K562 (cell line): ENCODE data around the gene ADCYAP1R1. TPM values are rescaled to one million over a fixed set of nuclear protein-coding genes. Genes with fewer than 3 reads are reported as not detected.

ENCODE experiments used
- ATAC-seq: fragments of 200-7000 bp; cut with Tn5 transposase; 3 replicates; pipeline ENCODE4 v1.9.1; 2020; ENCODE audit warnings: moderate library complexity
- BruUV-seq: library from RNA; stranded (reverse); fragments of 400-500 nt; replicated peaks from 2 replicates; lab custom pipeline; 2021; lab: Mats Ljungman, UMichigan
- CTCF ChIA-PET: fragments of 300-600 bp; formaldehyde crosslinking; extraction: SDS; loops from one replicate; lab custom pipeline; 2021; ENCODE audit warnings: low intra/inter-chr PET ratio; lab: Yijun Ruan, JAX
- POLR2A ChIA-PET: fragments of 300-600, 350-650 bp; sonication (Branson Sonifier 250); formaldehyde crosslinking; extraction: SDS; loops from one replicate; lab custom pipeline; 2021; ENCODE audit warnings: antibody characterized with exemption, inconsistent platforms; lab: Yijun Ruan, JAX
- DNase-seq, 4 experiments: peaks; one replicate each; pipeline versions ENCODE4 v3.0.0 to v3.0.0-alpha.2; 2011 to 2018; ENCODE audit warnings: low spot score in 3 of 4, mixed read lengths in 3 of 4; ENCODE audit errors: extremely low read depth in 1 of 4
- FAIRE-seq: peaks from 2 replicates; lab custom pipeline; 2011; peaks lifted over from hg19 to GRCh38; lab: Jason Lieb, UNC
- H2AFZ ChIP-seq: 2 replicates; pipeline ENCODE4 v1.6.0; 2011; ENCODE audit warnings: low read depth, low read length, control low read depth, inconsistent platforms
- H3K27ac ChIP-seq: fragments of 200-600 bp; 3 replicates; pipeline ENCODE4 v1.8.0; 2011; ENCODE audit warnings: low read depth, mild to moderate bottlenecking, control low read depth, inconsistent platforms, low read length, moderate library complexity, mixed read lengths; ENCODE audit errors: extremely low read depth
- H3K27me3 ChIP-seq, 2 experiments: fragments of 300-600 bp in 1 of 2; 2 replicates in 1 of 2; 3 replicates in 1 of 2; pipeline versions ENCODE4 v1.6.0 to v1.8.0; 2011; ENCODE audit warnings: inconsistent platforms in 2 of 2, low read length in 2 of 2, mild to moderate bottlenecking in 1 of 2, mixed read lengths in 1 of 2, moderate library complexity in 1 of 2; ENCODE audit not compliant: control insufficient read depth in 2 of 2, insufficient read depth in 2 of 2
- H3K36me3 ChIP-seq: fragments of 300-600 bp; 3 replicates; pipeline ENCODE4 v1.8.0; 2011; ENCODE audit warnings: mild to moderate bottlenecking, low read length, inconsistent platforms; ENCODE audit not compliant: control insufficient read depth, insufficient read depth
- H3K4me1 ChIP-seq, 2 experiments: fragments of 200-600 bp in 1 of 2; replicated peaks in 1 of 2; 2 replicates in 1 of 2; 3 replicates in 1 of 2; pipeline versions ENCODE4 v1.5.1 to v1.8.0; 2011; ENCODE audit warnings: inconsistent platforms in 2 of 2, low read length in 2 of 2, mild to moderate bottlenecking in 1 of 2, mixed read lengths in 1 of 2, moderate library complexity in 1 of 2; ENCODE audit not compliant: control insufficient read depth in 2 of 2, insufficient read depth in 2 of 2
- H3K4me2 ChIP-seq: 2 replicates; pipeline ENCODE4 v1.6.1; 2011; ENCODE audit warnings: low read length, control low read depth, inconsistent platforms, mixed read lengths; ENCODE audit not compliant: insufficient read depth
- H3K4me3 ChIP-seq: fragments of 200-600 bp; sonication (generic), shearing (Covaris generic); 2 replicates; pipeline ENCODE4 v1.5.1; 2016; ENCODE audit warnings: control low read depth, inconsistent platforms
- H3K79me2 ChIP-seq: fragments of 200-600 bp; 3 replicates; pipeline ENCODE4 v1.8.0; 2011; ENCODE audit warnings: low read length, inconsistent platforms; ENCODE audit not compliant: control insufficient read depth, insufficient read depth
- H3K9ac ChIP-seq, 2 experiments: 2 replicates each; pipeline versions ENCODE4 v1.6.0 to v1.6.1; 2011; ENCODE audit warnings: low read depth in 2 of 2, low read length in 2 of 2, control low read depth in 1 of 2, inconsistent platforms in 1 of 2, mild to moderate bottlenecking in 1 of 2, mixed read lengths in 1 of 2; ENCODE audit not compliant: insufficient read depth in 1 of 2
- H3K9me1 ChIP-seq: one replicate; pipeline ENCODE4 v1.6.0; 2011; ENCODE audit warnings: inconsistent platforms, mild to moderate bottlenecking, low read length, moderate library complexity; ENCODE audit not compliant: control insufficient read depth, insufficient read depth
- H3K9me3 ChIP-seq: replicated peaks from 2 replicates; pipeline ENCODE4 v1.5.1; 2011; ENCODE audit warnings: low read depth, low read length, inconsistent platforms; ENCODE audit not compliant: control insufficient read depth, insufficient read depth
- H4K20me1 ChIP-seq: replicated peaks from 2 replicates; pipeline ENCODE4 v1.6.1; 2011; ENCODE audit warnings: low read length, inconsistent platforms, mixed read lengths; ENCODE audit not compliant: control insufficient read depth, insufficient read depth
- AFF1 ChIP-seq, 2 experiments: fragments of 450-650 bp; IDR thresholded peaks; 2 replicates each; pipeline ENCODE4 v1.6.1; 2018; ENCODE audit warnings: mild to moderate bottlenecking in 2 of 2, low read depth in 1 of 2; ENCODE audit not compliant: partially characterized antibody in 2 of 2
- ARHGAP35 ChIP-seq: fragments of 450-650 bp; IDR thresholded peaks from 2 replicates; pipeline ENCODE4 v1.6.1; 2018; ENCODE audit not compliant: partially characterized antibody
- BRF1 ChIP-seq: IDR thresholded peaks from 3 replicates; pipeline ENCODE4 v1.6.1; 2011; ENCODE audit warnings: borderline replicate concordance, mild to moderate bottlenecking; ENCODE audit not compliant: insufficient read length; ENCODE audit errors: extremely low read depth
- CREM ChIP-seq: IDR thresholded peaks from 2 replicates; pipeline ENCODE4 v1.6.1; 2014; ENCODE audit warnings: antibody characterized with exemption, low read depth
- FOXK2 ChIP-seq, 2 experiments: fragments of 450-650 bp; IDR thresholded peaks in 1 of 2; conservative IDR thresholded peaks in 1 of 2; 2 replicates each; pipeline ENCODE4 v1.6.1; 2016; ENCODE audit warnings: low read depth in 2 of 2, mild to moderate bottlenecking in 1 of 2
- MAFF ChIP-seq: IDR thresholded peaks from 2 replicates; pipeline ENCODE4 v1.6.1; 2012; ENCODE audit warnings: low read length, improper control_type of control experiment
- NUFIP1 ChIP-seq: fragments of 450-650 bp; IDR thresholded peaks from 2 replicates; pipeline ENCODE4 v1.6.1; 2018; ENCODE audit not compliant: partially characterized antibody
- PTRF ChIP-seq: fragments of 450-650 bp; IDR thresholded peaks from 2 replicates; pipeline ENCODE4 v1.6.1; 2016; ENCODE audit warnings: mild to moderate bottlenecking, missing genetic modification characterization, missing compliant biosample characterization
- RBM15 ChIP-seq: fragments of 200-400 bp; formaldehyde crosslinking; IDR thresholded peaks from 2 replicates; pipeline ENCODE4 v1.6.1; 2018; ENCODE audit warnings: mild to moderate bottlenecking, low read length, moderate library complexity; ENCODE audit not compliant: insufficient read depth
- RNF2 ChIP-seq: sonication (generic); IDR thresholded peaks from 2 replicates; pipeline ENCODE4 v1.6.1; 2016
- TEAD4 ChIP-seq, 2 experiments: sonication (generic) in 1 of 2; formaldehyde crosslinking in 1 of 2; IDR thresholded peaks; 2 replicates each; pipeline versions ENCODE4 v1.6.1 to v1.8.0; 2012 to 2022; ENCODE audit warnings: borderline replicate concordance in 1 of 2, inconsistent platforms in 1 of 2, low read length in 1 of 2, mild to moderate bottlenecking in 1 of 2, missing genetic modification reagents in 1 of 2
- ZNF140 ChIP-seq: fragments of 250-450 bp; sonication (Bioruptor Pico); IDR thresholded peaks from 2 replicates; pipeline ENCODE4 v1.8.0; 2021; ENCODE audit warnings: moderate library complexity, mild to moderate bottlenecking, inconsistent platforms
- ZNF644 ChIP-seq: fragments of 200-800 bp; sonication (Bioruptor generic); IDR thresholded peaks from 2 replicates; pipeline ENCODE4 v1.6.1; 2016; ENCODE audit warnings: low read depth, missing genetic modification characterization, missing compliant biosample characterization
- WGBS: fragments of 100-300 bp; shearing (Covaris generic); methylation state at CpG from one replicate; pipeline ENCODE4 v1.1.6; 2016; ENCODE audit warnings: low coverage, mixed read lengths; ENCODE audit not compliant: insufficient coverage; ENCODE audit errors: missing lambda C conversion rate; 5-methylcytosine and 5-hydroxymethylcytosine counted together
- in situ Hi-C: fragments of 300-500 bp; cut with MboI; formaldehyde crosslinking; loops from 4 replicates; pipeline ENCODE4 v1.15.0; 2018; ENCODE audit warnings: inconsistent platforms, mixed read lengths
- intact Hi-C: fragments of 100-400 bp; cut with micrococcal nuclease; formaldehyde crosslinking; loops from 2 replicates; pipeline ENCODE4 v1.14.2; 2022
- polyA plus RNA-seq, 8 experiments: library from polyadenylated mRNA; depleted of rRNA in 4 of 8; stranded (reverse) in 5 of 8; unstranded in 3 of 8; fragments of >200 nt; fragmentation: Nextera tagmentation in 2 of 8; fragmentation: Illumina TruSeq in 1 of 8; extraction: Ambion mirVana in 2 of 8; extraction: Trizol in 1 of 8; gene quantifications; 2 replicates each; pipeline versions ENCODE4 v1.2.1 to v1.2.3, GENCODE V29; 2011 to 2014; ENCODE audit warnings: inconsistent platforms in 1 of 8, missing spikeins in 1 of 8
- total RNA-seq, 7 experiments: library from RNA; depleted of rRNA in 6 of 7; stranded (reverse); fragments of >200 nt in 6 of 7; fragmentation: Illumina TruSeq in 2 of 7; extraction: Trizol in 2 of 7; gene quantifications; 2 replicates each; pipeline versions ENCODE4 v1.2.1 to v1.2.3, GENCODE V29; 2011 to 2021; ENCODE audit warnings: low replicate concordance in 1 of 7
- TF ChIP-seq, protein P1 (sequence below): fragments of 450-650 bp; formaldehyde crosslinking; IDR thresholded peaks from 2 replicates; pipeline ENCODE4 v1.4.0; 2022; ENCODE audit warnings: mild to moderate bottlenecking, moderate library complexity
- TF ChIP-seq, protein P2 (sequence below): fragments of 450-650 bp; IDR thresholded peaks from 2 replicates; pipeline ENCODE4 v1.6.1; 2016; ENCODE audit warnings: mild to moderate bottlenecking

ADCYAP1R1 gene
- total and polyA plus RNA-seq, 9 of the 15 experiments (the other 6 are each of a cell fraction or from before 2014, with no cell fraction given): 0.03 to 0.07 TPM; not detected in 7

DNA sequence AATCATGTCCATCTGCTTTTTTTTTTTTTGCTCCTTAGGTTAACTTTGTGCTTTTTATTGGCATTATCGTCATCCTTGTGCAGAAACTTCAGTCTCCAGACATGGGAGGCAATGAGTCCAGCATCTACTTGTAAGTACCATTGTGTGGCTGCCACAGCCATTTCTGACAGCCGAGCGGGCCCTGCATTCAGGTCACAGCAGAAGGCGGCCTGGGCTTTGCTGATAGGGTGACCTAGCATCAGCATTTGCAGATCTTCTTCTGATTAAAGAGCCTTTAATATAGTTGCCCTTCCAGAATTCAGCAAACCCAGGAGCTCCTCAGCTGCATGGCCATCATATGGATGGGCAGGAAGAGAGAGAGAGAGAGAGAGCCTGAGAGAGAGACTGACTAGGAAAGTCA, 40.5 kb downstream of the ADCYAP1R1 start:
- 0% methylated on average over 4 of the region's 4 CpGs for WGBS
- Histone ChIP-seq H3K79me2 (no peaks in the 10 kb centered on the region), H3K4me2 (no peak overlapping the region), H3K27me3 (peaks cover 2 to 26% of the 10 kb centered on the region in 2 experiments; a peak in 3 of 5 replicates), H3K4me3 (no peak overlapping the region), H2AFZ (no peak overlapping the region), H3K4me1 (no peaks in the 10 kb centered on the region), H3K9me1 (no peaks in the 10 kb centered on the region), H3K9me3 (no peaks in the 10 kb centered on the region), H3K27ac (no peak overlapping the region), H3K36me3 (no peaks in the 10 kb centered on the region), H4K20me1 (no peaks in the 10 kb centered on the region), H3K9ac (no peak overlapping the region)
- no peak for ATAC-seq
- in situ Hi-C loops (no loop called here), intact Hi-C loops (no loop called here)
- no peak for DNase-seq
- FAIRE-seq: no peak
- no peak for TF ChIP-seq FOXK2 (conservative IDR thresholded peaks at IDR 0.05 in 1 of 2, IDR thresholded peaks at IDR 0.05 in 1 of 2; ENCODE audit: low read depth in 2 of 2)
- TF ChIP-seq RNF2: no peak
- TF ChIP-seq, protein P1, sequence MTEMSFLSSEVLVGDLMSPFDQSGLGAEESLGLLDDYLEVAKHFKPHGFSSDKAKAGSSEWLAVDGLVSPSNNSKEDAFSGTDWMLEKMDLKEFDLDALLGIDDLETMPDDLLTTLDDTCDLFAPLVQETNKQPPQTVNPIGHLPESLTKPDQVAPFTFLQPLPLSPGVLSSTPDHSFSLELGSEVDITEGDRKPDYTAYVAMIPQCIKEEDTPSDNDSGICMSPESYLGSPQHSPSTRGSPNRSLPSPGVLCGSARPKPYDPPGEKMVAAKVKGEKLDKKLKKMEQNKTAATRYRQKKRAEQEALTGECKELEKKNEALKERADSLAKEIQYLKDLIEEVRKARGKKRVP (CRISPR knock-in tag): no peak
- no peak for TF ChIP-seq NUFIP1
- TF ChIP-seq PTRF (tag): no peak
- TF ChIP-seq AFF1 (IDR thresholded peaks at IDR 0.05; ENCODE audit: low read depth in 1 of 2, partially characterized antibody in 2 of 2): no peak
- no peak for TF ChIP-seq RBM15
- no peak for TF ChIP-seq ZNF140 (CRISPR knock-in tag)
- no peak for TF ChIP-seq ZNF644 (tag)
- no peak for TF ChIP-seq ARHGAP35
- TF ChIP-seq TEAD4 (IDR thresholded peaks at IDR 0.05; ENCODE audit: low read length): no peak
- TF ChIP-seq TEAD4 (CRISPR knock-in tag; IDR thresholded peaks at IDR 0.05; ENCODE audit: borderline replicate concordance): no peak
- no peak for TF ChIP-seq BRF1
- TF ChIP-seq, protein P2, sequence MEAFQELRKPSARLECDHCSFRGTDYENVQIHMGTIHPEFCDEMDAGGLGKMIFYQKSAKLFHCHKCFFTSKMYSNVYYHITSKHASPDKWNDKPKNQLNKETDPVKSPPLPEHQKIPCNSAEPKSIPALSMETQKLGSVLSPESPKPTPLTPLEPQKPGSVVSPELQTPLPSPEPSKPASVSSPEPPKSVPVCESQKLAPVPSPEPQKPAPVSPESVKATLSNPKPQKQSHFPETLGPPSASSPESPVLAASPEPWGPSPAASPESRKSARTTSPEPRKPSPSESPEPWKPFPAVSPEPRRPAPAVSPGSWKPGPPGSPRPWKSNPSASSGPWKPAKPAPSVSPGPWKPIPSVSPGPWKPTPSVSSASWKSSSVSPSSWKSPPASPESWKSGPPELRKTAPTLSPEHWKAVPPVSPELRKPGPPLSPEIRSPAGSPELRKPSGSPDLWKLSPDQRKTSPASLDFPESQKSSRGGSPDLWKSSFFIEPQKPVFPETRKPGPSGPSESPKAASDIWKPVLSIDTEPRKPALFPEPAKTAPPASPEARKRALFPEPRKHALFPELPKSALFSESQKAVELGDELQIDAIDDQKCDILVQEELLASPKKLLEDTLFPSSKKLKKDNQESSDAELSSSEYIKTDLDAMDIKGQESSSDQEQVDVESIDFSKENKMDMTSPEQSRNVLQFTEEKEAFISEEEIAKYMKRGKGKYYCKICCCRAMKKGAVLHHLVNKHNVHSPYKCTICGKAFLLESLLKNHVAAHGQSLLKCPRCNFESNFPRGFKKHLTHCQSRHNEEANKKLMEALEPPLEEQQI: no peak
- TF ChIP-seq CREM: no peak
- TF ChIP-seq MAFF: no peak
- ChIA-PET POLR2A (no interaction called here), CTCF (no interaction called here)
- BruUV-seq: no TSS peak
